Testis (tissue), 2 donors: ENCODE data around the gene BCKDHA.

ENCODE experiments used
- POLR2A ChIP-seq: fragments of 450-650 bp; IDR thresholded peaks from one replicate; pipeline ENCODE4 v1.6.1; 2017; ENCODE audit warnings: antibody characterized with exemption, mild to moderate bottlenecking, moderate library complexity
- TF ChIP-seq, protein P1 (sequence below), 3 experiments: fragments of 450-650 bp in 2 of 3; fragments of 200-600 bp in 1 of 3; sonication (generic) in 1 of 3; IDR thresholded peaks; one replicate each; pipeline ENCODE4 v1.5.1; 2016 to 2019; ENCODE audit warnings: antibody characterized with exemption in 3 of 3, mild to moderate bottlenecking in 2 of 3, moderate library complexity in 1 of 3

DNA sequence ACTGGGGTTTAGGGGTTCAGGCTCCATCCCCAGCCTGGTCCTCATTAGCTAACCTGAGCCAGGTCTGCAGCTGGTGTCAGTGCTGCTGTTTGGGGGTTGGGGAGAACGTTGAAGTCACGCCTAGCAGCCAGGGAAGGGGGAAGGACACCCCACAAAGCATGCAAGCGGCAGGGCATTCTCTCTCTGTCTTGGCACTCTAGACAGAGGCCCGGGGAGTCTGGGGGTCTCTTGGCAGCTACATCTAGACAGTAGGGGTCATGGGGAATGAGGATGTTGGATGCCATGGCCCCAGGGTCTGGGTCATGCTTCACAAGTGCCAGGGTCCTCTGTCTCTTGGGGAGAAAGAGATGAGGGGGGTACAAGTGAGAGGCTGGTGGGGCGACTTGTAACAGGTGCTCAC is 48.0 kb downstream of the BCKDHA start:
- TF ChIP-seq, protein P1, sequence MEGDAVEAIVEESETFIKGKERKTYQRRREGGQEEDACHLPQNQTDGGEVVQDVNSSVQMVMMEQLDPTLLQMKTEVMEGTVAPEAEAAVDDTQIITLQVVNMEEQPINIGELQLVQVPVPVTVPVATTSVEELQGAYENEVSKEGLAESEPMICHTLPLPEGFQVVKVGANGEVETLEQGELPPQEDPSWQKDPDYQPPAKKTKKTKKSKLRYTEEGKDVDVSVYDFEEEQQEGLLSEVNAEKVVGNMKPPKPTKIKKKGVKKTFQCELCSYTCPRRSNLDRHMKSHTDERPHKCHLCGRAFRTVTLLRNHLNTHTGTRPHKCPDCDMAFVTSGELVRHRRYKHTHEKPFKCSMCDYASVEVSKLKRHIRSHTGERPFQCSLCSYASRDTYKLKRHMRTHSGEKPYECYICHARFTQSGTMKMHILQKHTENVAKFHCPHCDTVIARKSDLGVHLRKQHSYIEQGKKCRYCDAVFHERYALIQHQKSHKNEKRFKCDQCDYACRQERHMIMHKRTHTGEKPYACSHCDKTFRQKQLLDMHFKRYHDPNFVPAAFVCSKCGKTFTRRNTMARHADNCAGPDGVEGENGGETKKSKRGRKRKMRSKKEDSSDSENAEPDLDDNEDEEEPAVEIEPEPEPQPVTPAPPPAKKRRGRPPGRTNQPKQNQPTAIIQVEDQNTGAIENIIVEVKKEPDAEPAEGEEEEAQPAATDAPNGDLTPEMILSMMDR (IDR thresholded peaks at IDR 0.05): no peak
- TF ChIP-seq POLR2A: no peak
